Fibroblast of gingiva (primary cell): ENCODE measurements around the gene MCC.
A peak's percentile ranks its signal among the peaks of the same experiment; 100 is the strongest.

ENCODE experiments used
- DNase-seq: peaks from one replicate; pipeline ENCODE4 v3.0.0-alpha.2; 2011; ENCODE audit warnings: low read depth

Gene MCC

DNA sequence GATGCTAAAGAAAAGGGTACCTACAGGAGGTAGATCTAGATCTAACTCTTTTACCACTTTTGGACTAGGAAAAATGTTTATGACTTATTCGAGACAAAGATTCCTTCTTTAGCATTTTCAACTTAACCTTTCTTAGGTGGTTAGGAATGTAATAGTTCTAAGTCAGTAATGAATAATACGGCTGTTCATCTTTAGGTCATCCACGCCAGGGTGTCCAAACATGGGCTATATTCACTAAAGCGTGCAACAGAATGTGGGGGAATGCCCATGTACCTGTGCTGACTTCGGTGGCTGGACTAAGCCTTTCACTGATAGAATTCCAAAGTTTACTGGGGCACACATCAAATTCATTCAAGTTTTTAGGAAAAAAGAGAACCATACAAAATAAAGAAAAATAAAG lies 218.2 kb downstream of the MCC start:
- no peak for DNase-seq

GRCh38 chr5:113269023-113269997 lies 218.9 kb downstream of the MCC start:
- no peak for DNase-seq

DNA sequence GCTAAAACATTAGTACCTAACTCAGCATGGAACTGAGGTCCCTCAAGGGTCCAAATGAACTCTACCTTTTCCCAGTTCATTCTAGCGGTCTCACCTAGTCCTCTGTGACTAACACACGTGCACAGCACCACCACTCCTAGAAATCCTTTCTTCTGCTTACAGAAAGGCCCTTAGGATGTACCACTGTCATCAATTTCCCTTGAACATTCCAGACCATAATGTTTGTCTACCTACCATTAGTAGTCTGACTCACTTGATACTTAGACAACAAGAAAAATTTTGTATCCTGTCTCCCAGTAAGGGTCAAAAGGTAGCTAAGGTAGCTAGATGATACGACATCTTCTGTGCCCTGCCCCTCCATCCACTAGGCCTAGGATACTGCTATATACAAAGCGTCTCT lies 220.0 kb downstream of the MCC start:
- no peak for DNase-seq

GRCh38 chr5:113267361-113267900 lies 220.8 kb downstream of the MCC start:
- no peak for DNase-seq

DNA sequence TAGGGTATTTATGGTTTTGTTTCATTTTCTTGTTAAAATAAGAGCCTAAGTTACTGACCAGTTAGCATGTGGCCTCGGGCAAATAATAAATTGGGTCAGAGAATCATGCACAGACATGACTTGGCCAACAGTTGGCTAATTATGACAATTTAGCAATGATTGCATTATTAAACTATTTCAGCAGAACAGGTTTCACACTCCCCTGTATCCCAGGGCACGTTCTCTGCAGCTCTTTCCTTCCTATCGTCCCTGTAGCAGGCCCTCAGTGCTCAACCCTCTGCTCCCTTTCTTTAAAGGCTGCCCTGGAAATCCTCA lies 221.4 kb downstream of the MCC start:
- peak; percentile 23 for DNase-seq

DNA sequence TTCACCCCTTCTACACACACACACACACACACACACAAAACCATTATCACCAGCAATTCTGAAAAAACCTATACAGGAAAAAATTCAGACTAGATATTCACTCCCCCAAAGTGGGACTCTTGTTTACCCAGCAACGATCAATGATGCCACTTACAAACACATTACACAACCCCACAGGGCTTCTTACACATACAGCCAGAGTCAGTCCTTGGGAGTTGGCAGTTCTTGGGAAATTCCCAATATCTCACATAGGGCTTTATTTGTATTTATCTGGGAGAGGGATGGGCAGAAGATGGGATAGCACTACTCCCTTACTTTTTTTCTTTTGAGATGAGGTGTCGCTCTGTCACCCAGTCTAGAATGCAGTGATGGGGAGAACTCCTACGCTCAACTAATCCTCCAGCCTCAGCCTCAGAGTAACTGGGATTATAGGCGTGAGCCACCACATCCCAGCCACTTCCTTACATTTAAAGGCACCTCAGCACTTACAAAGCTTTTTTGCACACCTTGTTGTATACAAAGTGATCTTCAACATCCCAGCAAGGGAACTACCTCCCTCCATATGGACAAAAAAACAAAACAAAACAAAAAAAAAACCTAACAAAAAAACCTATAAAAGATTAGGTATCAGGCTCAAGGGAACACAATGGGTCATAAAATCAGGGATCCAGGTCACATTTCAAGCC lies 221.9 kb downstream of the MCC start:
- peak; percentile 42 for DNase-seq

- no peak for DNase-seq
These were observed 223.1 kb downstream of the MCC start for GRCh38 chr5:113265190-113265589.

- DNase-seq = peak; percentile 53
These were observed 224.2 kb downstream of the MCC start for GRCh38 chr5:113264046-113264445.

DNA sequence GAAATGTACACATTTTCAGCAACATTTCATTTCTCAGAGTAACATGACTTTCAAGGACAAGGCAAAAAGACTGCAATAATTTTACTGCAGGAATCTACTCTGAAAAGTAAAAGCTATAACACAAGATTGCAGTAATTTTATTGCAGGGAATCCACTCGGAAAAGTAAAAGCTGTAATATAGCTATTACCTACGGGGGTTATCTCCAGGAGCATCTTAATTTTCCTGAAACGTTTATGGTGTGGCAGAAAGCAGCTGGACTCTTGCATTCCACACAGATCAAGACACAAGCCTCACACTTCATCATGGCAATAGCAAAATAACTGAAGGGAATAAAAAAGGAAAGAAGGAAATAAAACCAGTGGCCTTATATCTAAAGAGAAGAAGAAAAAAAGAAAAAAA lies 224.7 kb downstream of the MCC start:
- no peak for DNase-seq

DNA sequence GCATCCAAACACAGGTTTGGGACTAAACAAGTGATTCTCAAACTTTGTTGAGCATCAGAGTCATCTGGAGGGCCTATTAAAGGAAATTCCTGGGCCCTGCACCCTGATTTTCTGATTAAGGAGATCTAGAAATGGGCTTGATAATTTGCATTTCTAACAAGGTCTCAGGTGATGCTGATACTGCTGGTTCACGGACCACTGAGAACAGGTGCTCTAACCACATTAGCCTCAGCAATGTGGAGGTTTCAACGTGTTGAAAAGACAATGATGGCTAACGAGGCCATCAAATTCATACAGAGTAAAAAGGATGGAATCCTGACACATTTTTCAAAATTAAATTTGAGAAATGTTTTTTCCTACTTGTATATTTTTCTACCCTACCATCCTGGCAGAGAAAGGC lies 225.6 kb downstream of the MCC start:
- DNase-seq = no peak

GRCh38 chr5:113259034-113259433 lies 229.2 kb downstream of the MCC start:
- no peak for DNase-seq

DNA sequence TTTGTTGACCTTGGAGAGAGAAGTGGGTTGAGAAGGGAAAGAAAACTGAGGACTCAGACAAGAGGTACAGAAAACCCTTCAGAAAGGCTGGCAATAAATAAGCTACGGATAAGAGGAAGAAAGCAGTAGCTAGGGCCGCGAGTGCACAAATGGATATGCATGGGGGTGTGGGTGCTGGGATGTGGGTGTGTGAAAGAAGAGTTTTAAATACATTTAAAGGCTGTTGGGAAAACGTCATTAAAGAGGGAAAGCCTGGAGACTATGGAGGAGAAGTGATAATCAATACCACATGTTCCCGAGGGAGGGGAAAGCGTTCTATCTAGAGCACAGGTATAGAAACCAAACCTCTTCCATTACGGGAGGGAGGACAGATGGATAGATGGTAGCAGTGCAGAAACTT lies 230.7 kb downstream of the MCC start:
- DNase-seq = no peak

DNA sequence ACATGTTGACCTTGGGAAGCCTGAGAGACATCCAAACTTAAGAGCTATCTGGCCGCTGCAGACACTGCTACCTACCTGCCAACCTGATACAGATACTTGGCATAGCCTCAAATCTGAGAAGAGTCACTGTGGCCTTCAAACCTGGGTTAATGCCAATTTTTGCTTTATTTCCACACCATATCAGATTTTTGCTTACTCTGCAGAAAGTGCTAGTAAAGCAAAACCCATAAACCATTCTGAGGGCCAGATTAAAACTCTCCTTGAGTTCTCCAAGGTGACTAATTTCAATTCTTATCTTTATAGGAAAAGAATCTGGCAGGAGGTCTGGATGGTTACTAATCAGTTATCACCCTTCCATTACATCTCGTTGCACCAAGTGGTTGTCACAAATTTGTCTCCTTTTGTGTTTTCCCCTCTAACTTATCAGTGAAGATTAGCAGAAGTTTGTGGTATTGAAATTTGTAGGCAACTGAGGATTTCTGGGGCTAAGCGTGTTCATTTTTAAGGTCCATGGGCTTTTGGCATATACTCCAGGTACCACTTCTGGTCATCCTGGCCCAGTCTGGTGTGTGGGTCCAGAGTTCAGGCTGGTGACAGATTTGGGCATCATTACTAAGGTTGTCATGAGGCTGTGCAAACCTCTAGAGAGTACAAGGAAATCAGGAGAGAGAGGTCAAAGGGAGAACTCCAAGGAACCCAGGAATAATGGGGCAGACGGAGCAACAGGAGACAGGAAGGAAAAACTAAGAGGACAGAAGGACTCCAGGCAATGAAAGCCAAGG lies 231.4 kb downstream of the MCC start:
- DNase-seq = no peak

DNA sequence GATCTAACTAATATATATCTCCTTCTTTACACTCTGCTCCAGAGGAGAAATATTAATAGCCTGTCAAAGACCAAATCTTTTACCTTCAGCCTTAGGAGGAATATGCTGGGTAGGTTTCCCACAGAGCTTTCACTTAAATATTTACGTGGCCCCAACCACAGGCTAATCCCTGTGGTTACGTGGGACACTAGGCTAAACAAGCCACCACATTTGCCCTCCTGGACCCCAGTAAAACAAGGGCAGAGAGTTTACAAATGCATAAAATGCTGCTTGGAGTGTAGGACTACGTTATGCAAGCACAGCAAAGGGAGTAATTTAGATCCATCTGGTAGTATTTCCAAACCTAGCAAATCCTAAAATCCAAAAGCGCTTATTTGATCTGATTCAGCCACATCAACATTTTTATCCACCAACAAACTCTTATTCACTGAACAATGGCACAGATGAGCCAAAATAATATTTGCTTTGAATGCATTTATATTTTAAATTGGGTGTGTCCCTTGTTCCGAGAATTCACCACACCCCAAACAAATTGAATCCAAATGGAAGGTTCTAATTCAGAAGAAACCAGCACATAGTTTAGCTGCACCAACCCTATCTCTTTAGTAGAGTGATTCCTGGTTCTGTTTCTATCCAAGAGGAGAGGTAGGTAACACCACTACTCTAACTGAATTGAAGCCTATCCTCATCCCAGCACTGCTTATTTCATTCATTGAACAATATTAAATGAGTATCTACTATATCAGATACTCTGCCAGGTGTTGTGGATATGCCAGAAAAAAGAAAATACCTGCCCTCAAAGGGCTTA lies 232.5 kb downstream of the MCC start:
- no peak for DNase-seq

DNA sequence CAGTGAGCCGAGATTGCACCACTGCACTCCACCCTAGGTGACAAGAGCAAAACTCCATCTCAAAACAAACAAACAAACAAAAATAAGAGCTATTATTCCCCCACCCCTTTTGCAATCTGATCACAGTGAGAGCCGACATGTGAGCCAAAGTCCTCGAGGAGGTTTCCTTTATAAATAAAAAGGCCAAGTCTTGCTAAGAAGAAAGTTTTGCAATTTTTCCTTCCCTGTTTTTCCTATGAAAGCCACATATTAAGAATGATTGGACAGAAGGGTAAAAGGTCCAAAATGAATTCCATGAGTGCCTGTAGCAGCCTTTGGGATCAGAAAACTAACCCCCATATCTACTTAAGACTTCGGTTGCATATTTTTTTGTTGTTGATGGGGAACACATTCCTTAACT lies 233.1 kb downstream of the MCC start:
- DNase-seq = peak; percentile 34

GRCh38 chr5:113253037-113253436 lies 235.2 kb downstream of the MCC start:
- no peak for DNase-seq

GRCh38 chr5:113252066-113252465 lies 236.2 kb downstream of the MCC start:
- no peak for DNase-seq

DNA sequence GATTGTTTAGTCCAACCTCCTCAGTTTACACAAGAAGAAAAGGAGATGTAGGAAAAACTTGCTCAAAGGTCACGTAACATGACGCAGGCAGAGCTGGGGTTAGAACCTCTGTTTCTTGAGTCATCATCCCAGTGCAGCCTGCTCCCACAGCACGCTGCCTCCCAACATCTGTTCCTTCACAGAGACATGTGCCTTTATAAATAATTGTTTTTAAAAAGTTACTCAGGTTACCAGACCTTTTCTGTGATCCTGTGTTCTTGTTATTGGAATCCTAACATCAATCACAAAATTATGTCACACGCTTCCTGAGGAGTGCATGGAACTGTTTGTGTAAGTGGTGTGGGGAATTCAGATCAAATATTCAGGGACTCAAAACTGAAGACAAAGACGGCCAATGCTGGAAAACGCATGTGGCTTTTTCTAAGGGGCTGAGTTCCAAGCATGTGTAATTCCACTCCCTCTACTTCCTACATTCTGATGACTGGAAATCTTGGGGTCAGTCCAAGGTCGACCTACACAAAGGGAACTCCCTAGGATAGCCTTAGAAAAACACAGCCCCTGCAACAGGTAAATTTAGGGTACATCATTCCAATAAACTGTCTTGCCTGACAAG lies 237.8 kb downstream of the MCC start:
- peak; percentile 96 for DNase-seq

- DNase-seq = peak; percentile 67
These were observed 239.0 kb downstream of the MCC start for GRCh38 chr5:113249206-113249605.

GRCh38 chr5:113246361-113246870 lies 241.8 kb downstream of the MCC start:
- DNase-seq = no peak
